ENCODE data around the gene HOXC11.

- TF ChIP-seq CTCF (conservative IDR thresholded peaks at IDR 0.05; ENCODE audit: low read depth in 2 of 2), result no peak
- no peak for TF ChIP-seq POLR2AphosphoS5 (IDR thresholded peaks at IDR 0.05; ENCODE audit: low read depth)
- peak; percentile 30 for TF ChIP-seq EZH2phosphoT487 (IDR thresholded peaks at IDR 0.05; ENCODE audit: unreplicated experiment)
Measured at GRCh38 chr12:53949631-53950436, 23.1 kb upstream of the HOXC11 start.

Data from GM23338 (cell line).